Measurements from ENCODE around the gene MKS1. TPM values are rescaled to one million over a fixed set of nuclear protein-coding genes. Genes with fewer than 3 reads are reported as not detected.

MKS1 gene
- total RNA-seq, 1 experiment from 2014 or later = 24.8 TPM

DNA sequence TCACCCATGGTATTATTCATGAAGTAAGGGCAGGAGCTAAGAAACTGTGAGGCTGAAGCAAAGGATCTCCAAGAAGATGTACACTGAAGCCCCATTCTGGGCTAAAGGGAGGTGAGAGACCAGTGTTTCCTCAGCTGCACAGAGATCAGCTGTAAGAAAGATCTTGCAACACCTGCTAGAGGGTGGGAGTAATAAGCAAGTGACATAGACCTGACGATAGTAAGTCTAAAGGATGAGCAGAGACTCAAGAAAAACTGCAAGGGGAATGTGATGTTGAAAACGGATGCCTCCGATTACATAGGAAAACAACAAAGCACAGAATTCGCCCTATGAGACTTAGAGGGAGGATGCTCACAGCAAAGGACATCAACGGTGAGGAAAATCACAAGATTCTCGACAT, 52.4 kb downstream of the MKS1 start, which contains the start of gene OR4D2:
Gene OR4D2 (plus strand): TSS at position 301 of the 400 bp plus-strand sequence. CDS start 2,674 bp downstream, outside the sequence.
- no peaks in the 10 kb centered on the region for H3K36me3 Mint-ChIP-seq (ENCODE audit: insufficient read depth in 1 of 3, low read depth in 3 of 3)

More for the DNA sequence above, 52.4 kb downstream of the MKS1 start, which contains the start of gene OR4D2:
- no peak within 1 kb of the TSS for H3K4ac ChIP-seq (ENCODE audit: low read depth, low read length)
- peaks cover 75% of the 10 kb centered on the region for H3K27me3 Mint-ChIP-seq (ENCODE audit: low read depth)
- no peak within 1 kb of the TSS for H2AK5ac ChIP-seq (ENCODE audit: insufficient read length, low read length)
- H3K56ac ChIP-seq (ENCODE audit: insufficient read length, low read depth, low read length) = no peak within 1 kb of the TSS
- no peak within 1 kb of the TSS for H4K91ac ChIP-seq (ENCODE audit: insufficient read length, low read depth, low read length)
- H3K79me1 ChIP-seq (ENCODE audit: insufficient read depth, low read depth, low read length, poor library complexity, severe bottlenecking) = no peaks in the 10 kb centered on the region
- no peak within 1 kb of the TSS for H4K5ac ChIP-seq (ENCODE audit: insufficient read length, low read depth, low read length)
- H2BK12ac ChIP-seq (ENCODE audit: insufficient read length, low read depth, low read length) = no peak within 1 kb of the TSS
- H3K23me2 ChIP-seq (ENCODE audit: insufficient read length, low read depth, low read length, poor library complexity, severe bottlenecking) = no peaks in the 10 kb centered on the region
- H3K4me2 ChIP-seq (ENCODE audit: insufficient read depth, insufficient read length, low read length) = no peak within 1 kb of the TSS
- H3K18ac ChIP-seq (ENCODE audit: insufficient read length, low read depth, low read length) = no peak within 1 kb of the TSS
- no peaks in the 10 kb centered on the region for H3K4me1 ChIP-seq (ENCODE audit: insufficient read depth, low read length)
- H3K23ac ChIP-seq (ENCODE audit: insufficient read length, low read depth, low read length) = no peak within 1 kb of the TSS
- no peak within 1 kb of the TSS for H2BK20ac ChIP-seq (ENCODE audit: low read depth, low read length, poor library complexity, severe bottlenecking)
- no peak within 1 kb of the TSS for H3K27ac ChIP-seq (ENCODE audit: insufficient read length, low read depth, low read length)
- H3T11ph ChIP-seq (ENCODE audit: low read length) = no peak within 1 kb of the TSS
- no peaks in the 10 kb centered on the region for H3K79me2 ChIP-seq (ENCODE audit: insufficient read depth, low read length)
- TF ChIP-seq, protein P1, sequence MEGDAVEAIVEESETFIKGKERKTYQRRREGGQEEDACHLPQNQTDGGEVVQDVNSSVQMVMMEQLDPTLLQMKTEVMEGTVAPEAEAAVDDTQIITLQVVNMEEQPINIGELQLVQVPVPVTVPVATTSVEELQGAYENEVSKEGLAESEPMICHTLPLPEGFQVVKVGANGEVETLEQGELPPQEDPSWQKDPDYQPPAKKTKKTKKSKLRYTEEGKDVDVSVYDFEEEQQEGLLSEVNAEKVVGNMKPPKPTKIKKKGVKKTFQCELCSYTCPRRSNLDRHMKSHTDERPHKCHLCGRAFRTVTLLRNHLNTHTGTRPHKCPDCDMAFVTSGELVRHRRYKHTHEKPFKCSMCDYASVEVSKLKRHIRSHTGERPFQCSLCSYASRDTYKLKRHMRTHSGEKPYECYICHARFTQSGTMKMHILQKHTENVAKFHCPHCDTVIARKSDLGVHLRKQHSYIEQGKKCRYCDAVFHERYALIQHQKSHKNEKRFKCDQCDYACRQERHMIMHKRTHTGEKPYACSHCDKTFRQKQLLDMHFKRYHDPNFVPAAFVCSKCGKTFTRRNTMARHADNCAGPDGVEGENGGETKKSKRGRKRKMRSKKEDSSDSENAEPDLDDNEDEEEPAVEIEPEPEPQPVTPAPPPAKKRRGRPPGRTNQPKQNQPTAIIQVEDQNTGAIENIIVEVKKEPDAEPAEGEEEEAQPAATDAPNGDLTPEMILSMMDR (conservative IDR thresholded peaks at IDR 0.05) = no peak
- no peak within 1 kb of the TSS for H3K9ac ChIP-seq (ENCODE audit: extremely low read depth, insufficient read length, low read length)
- H3K27me3 ChIP-seq (ENCODE audit: insufficient read depth, low read length) = no peaks in the 10 kb centered on the region
- H2BK15ac ChIP-seq (ENCODE audit: low read depth, low read length) = no peak within 1 kb of the TSS
- H3K4me3 Mint-ChIP-seq = no peak within 1 kb of the TSS
- WGBS (ENCODE audit: extremely low coverage, insufficient read length, low lambda C conversion rate) = no CpG with 5 or more reads among the region's 6 CpGs
- no peak within 1 kb of the TSS for H3K27ac Mint-ChIP-seq
- H2BK120ac ChIP-seq (ENCODE audit: low read depth, low read length, poor library complexity, severe bottlenecking) = no peak within 1 kb of the TSS
- H4K8ac ChIP-seq (replicated peaks; ENCODE audit: insufficient read length, low read depth, low read length) = no peak within 1 kb of the TSS
- H4K20me1 ChIP-seq (ENCODE audit: control insufficient read depth, insufficient read depth, insufficient read length) = no peaks in the 10 kb centered on the region
- no peak within 1 kb of the TSS for H2AFZ ChIP-seq (ENCODE audit: low read length)
- no peaks in the 10 kb centered on the region for H3K4me1 Mint-ChIP-seq
- DNase-seq = no peak
- H3K14ac ChIP-seq (ENCODE audit: insufficient read depth, low read length) = no peak within 1 kb of the TSS
- no peak within 1 kb of the TSS for H2BK5ac ChIP-seq (ENCODE audit: insufficient read length, low read length)
- no peaks in the 10 kb centered on the region for H3K9me3 ChIP-seq (ENCODE audit: control insufficient read depth, low read depth, low read length)
- peaks cover 0 to 3% of the 10 kb centered on the region in 2 experiments; a peak in 1 of 5 replicates for H3K9me3 Mint-ChIP-seq
